GM13976 (cell line): ENCODE measurements around the gene MPPED2.

Experiments
- DNase-seq: peaks from one replicate; pipeline ENCODE4 v3.0.0; 2012; ENCODE audit warnings: low spot score
- CTCF ChIP-seq: IDR thresholded peaks from 2 replicates; pipeline ENCODE4 v1.5.1; 2012; ENCODE audit warnings: borderline replicate concordance, mild to moderate bottlenecking; ENCODE audit not compliant: insufficient read depth; ENCODE audit errors: extremely low read depth, missing control alignments, control extremely low read depth
- in situ Hi-C: fragments of 300-500 bp; cut with MboI; formaldehyde crosslinking; loops from one replicate; pipeline ENCODE4 v1.12.0; 2022; ENCODE audit warnings: low sequenced_read_pairs, mixed read lengths, inconsistent platforms; ENCODE audit not compliant: unreplicated experiment

Gene MPPED2

GRCh38 chr11:30485222-30485621 is 100.9 kb downstream of the MPPED2 start:
- no peak for TF ChIP-seq CTCF
- in situ Hi-C loops, result no loop called here
- DNase-seq, result no peak

- in situ Hi-C loops, result no loop called here
- no peak for TF ChIP-seq CTCF
- no peak for DNase-seq
These were observed 103.1 kb downstream of the MPPED2 start for GRCh38 chr11:30483056-30483455.

- no peak for TF ChIP-seq CTCF
- DNase-seq, result no peak
- in situ Hi-C loops, result no loop called here
These were observed 104.4 kb downstream of the MPPED2 start for GRCh38 chr11:30481796-30482195.

GRCh38 chr11:30481330-30481729 is 104.8 kb downstream of the MPPED2 start:
- TF ChIP-seq CTCF, result no peak
- in situ Hi-C loops, result no loop called here
- no peak for DNase-seq

GRCh38 chr11:30479899-30480298 is 106.3 kb downstream of the MPPED2 start:
- no peak for DNase-seq
- TF ChIP-seq CTCF, result no peak
- in situ Hi-C loops, result no loop called here

- no peak for TF ChIP-seq CTCF
- in situ Hi-C loops, result no loop called here
- DNase-seq, result no peak
These were observed 107.2 kb downstream of the MPPED2 start for GRCh38 chr11:30478923-30479322.

GRCh38 chr11:30477061-30477460 is 109.1 kb downstream of the MPPED2 start:
- in situ Hi-C loops, result no loop called here
- no peak for TF ChIP-seq CTCF
- no peak for DNase-seq
